Uterus (tissue), 2 donors: Measurements from ENCODE around the gene CCDC127.

ENCODE experiments used
- CTCF ChIP-seq, 4 experiments: fragments of 200-600 bp in 2 of 4; fragments of 450-650 bp in 2 of 4; sonication (generic) in 2 of 4; IDR thresholded peaks; one replicate each; pipeline ENCODE4 v1.5.1; 2016 to 2019; ENCODE audit warnings: antibody characterized with exemption in 4 of 4, mild to moderate bottlenecking in 2 of 4, moderate library complexity in 1 of 4
- POLR2A ChIP-seq, 2 donors: fragments of 450-650 bp; IDR thresholded peaks; one replicate each; pipeline ENCODE4 v1.6.1; 2016; ENCODE audit warnings: antibody characterized with exemption in 2 of 2, mild to moderate bottlenecking in 1 of 2, moderate library complexity in 1 of 2

- TF ChIP-seq CTCF (IDR thresholded peaks at IDR 0.05) (no peak), POLR2A (IDR thresholded peaks at IDR 0.05) (no peak)
Measured at GRCh38 chr5:187042-187431, 30.9 kb downstream of the CCDC127 start.
